CD1c-positive myeloid dendritic cell (primary cell): Measurements from ENCODE around the gene PSKH1.
A peak's percentile ranks its signal among the peaks of the same experiment; 100 is the strongest.
"Not testable (repeated sequence)": the region's sequence is repeated elsewhere in the genome, so short reads cannot be mapped to it uniquely, and the experiment has no call there.

ENCODE experiments used
- DNase-seq: peaks from one replicate; pipeline ENCODE4 v3.0.0-alpha.2; 2016; ENCODE audit errors: extremely low spot score

PSKH1 gene

GRCh38 chr16:67892899-67893742 is at the start of gene PSKH1:
Gene PSKH1 (plus strand): TSS chr16:67893254. CDS start chr16:67908750, 15,496 bp downstream.
- DNase-seq: peak; percentile 98

- no peak for DNase-seq
These were observed 49.7 kb upstream of the PSKH1 start for GRCh38 chr16:67843343-67843765.

GRCh38 chr16:67844497-67844896 is 48.6 kb upstream of the PSKH1 start:
- DNase-seq: no peak

GRCh38 chr16:67845291-67846062 is 47.6 kb upstream of the PSKH1 start:
- peak; percentile 57 for DNase-seq

- no peak for DNase-seq
These were observed 47.1 kb upstream of the PSKH1 start for GRCh38 chr16:67846063-67846319.

GRCh38 chr16:67846320-67847063 is 46.6 kb upstream of the PSKH1 start, which contains the start of gene NUTF2:
Gene NUTF2 (plus strand): TSS chr16:67846933. CDS start chr16:67865131, 18,198 bp downstream.
- DNase-seq: peak; percentile 97

- peak; percentile 78 for DNase-seq
These were observed 45.8 kb upstream of the PSKH1 start, which contains the start of gene CENPT for GRCh38 chr16:67847064-67847861. Gene CENPT (minus strand): TSS chr16:67847693. CDS start chr16:67833859, 13,834 bp downstream.

- DNase-seq: no peak
These were observed 44.9 kb upstream of the PSKH1 start for GRCh38 chr16:67848118-67848517.

- DNase-seq: no peak
These were observed 39.4 kb upstream of the PSKH1 start for GRCh38 chr16:67853670-67854069.

- DNase-seq: no peak
These were observed 37.3 kb upstream of the PSKH1 start for GRCh38 chr16:67855789-67856188.

- DNase-seq: peak; percentile 1
These were observed 36.0 kb upstream of the PSKH1 start for GRCh38 chr16:67856927-67857546.

GRCh38 chr16:67857547-67858233 is 35.4 kb upstream of the PSKH1 start:
- DNase-seq: peak; percentile 98

GRCh38 chr16:67858500-67858899 is 34.6 kb upstream of the PSKH1 start:
- DNase-seq: peak; percentile 68

GRCh38 chr16:67860589-67861398 is 32.3 kb upstream of the PSKH1 start:
- DNase-seq: peak; percentile 20

GRCh38 chr16:67861877-67862276 is 31.2 kb upstream of the PSKH1 start:
- no peak for DNase-seq

- no peak for DNase-seq
These were observed 30.2 kb upstream of the PSKH1 start for GRCh38 chr16:67862623-67863583.

- not testable (repeated sequence) for DNase-seq
These were observed 29.0 kb upstream of the PSKH1 start for GRCh38 chr16:67864044-67864443.

- no peak for DNase-seq
These were observed 28.5 kb upstream of the PSKH1 start for GRCh38 chr16:67864594-67864993.
